ENCODE results near the gene PSMB9.

Gene PSMB9

DNA sequence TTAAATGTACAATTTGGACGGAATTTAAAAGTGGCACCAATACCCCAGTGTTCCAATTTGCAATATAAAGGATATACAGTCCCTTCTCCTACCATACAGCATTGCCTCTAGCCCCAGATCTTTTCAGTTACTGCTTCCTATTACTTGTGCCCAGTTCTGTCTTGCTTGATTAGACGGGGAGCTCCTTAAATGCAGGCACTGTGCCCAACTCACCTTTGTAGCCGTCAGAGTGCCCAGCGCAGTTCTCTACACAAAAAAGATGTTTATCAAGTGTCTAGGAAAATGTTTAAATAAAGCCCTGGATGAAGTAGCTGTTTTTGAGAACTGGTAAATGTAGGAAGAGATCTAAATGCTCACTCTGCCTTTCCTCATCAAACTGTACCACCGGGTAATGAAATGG, 23.1 kb upstream of the PSMB9 start:
- TF ChIP-seq, protein P1, sequence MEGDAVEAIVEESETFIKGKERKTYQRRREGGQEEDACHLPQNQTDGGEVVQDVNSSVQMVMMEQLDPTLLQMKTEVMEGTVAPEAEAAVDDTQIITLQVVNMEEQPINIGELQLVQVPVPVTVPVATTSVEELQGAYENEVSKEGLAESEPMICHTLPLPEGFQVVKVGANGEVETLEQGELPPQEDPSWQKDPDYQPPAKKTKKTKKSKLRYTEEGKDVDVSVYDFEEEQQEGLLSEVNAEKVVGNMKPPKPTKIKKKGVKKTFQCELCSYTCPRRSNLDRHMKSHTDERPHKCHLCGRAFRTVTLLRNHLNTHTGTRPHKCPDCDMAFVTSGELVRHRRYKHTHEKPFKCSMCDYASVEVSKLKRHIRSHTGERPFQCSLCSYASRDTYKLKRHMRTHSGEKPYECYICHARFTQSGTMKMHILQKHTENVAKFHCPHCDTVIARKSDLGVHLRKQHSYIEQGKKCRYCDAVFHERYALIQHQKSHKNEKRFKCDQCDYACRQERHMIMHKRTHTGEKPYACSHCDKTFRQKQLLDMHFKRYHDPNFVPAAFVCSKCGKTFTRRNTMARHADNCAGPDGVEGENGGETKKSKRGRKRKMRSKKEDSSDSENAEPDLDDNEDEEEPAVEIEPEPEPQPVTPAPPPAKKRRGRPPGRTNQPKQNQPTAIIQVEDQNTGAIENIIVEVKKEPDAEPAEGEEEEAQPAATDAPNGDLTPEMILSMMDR (conservative IDR thresholded peaks at IDR 0.05; ENCODE audit: low read depth, low read length) = no peak
- DNase-seq (ENCODE audit: low read depth) = no peak
- H3K4me3 ChIP-seq (ENCODE audit: low read length) = no peak overlapping the region

GRCh38 chr6:32832535-32832934, 21.5 kb upstream of the PSMB9 start:
- H3K4me3 ChIP-seq (ENCODE audit: low read length) = no peak overlapping the region
- TF ChIP-seq, protein P1 (conservative IDR thresholded peaks at IDR 0.05; ENCODE audit: low read depth, low read length) = no peak
- DNase-seq (ENCODE audit: low read depth) = no peak

DNA sequence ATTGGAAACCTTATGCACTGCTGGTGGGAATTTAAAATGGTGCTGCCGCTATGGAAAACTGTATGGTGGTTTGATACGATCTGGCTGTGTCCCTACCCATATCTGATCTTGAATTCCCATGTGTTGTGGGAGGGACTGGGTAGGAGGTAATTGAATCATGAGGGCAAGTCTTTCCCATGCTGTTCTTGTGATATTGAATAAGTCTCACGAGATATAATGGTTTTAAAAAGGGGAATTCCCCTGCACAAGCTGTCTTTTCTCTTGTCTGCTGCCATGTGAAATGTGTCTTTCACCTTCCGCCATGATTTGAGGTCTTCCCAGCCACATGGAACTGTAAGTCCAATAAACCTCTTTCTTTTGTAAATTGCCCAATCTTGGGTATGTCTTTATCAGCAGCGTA, 20.3 kb upstream of the PSMB9 start:
- DNase-seq (ENCODE audit: low read depth) = no peak
- no peak overlapping the region for H3K4me3 ChIP-seq (ENCODE audit: low read length)
- TF ChIP-seq, protein P1 (conservative IDR thresholded peaks at IDR 0.05; ENCODE audit: low read depth, low read length) = no peak

- DNase-seq (ENCODE audit: low read depth) = no peak
- H3K4me3 ChIP-seq (ENCODE audit: low read length) = no peak overlapping the region
- TF ChIP-seq, protein P1 (conservative IDR thresholded peaks at IDR 0.05; ENCODE audit: low read depth, low read length) = no peak
Measured at GRCh38 chr6:32835167-32835893, 18.7 kb upstream of the PSMB9 start.

- no peak overlapping the region for H3K4me3 ChIP-seq (ENCODE audit: low read length)
- TF ChIP-seq, protein P1 (conservative IDR thresholded peaks at IDR 0.05; ENCODE audit: low read depth, low read length) = no peak
- DNase-seq (ENCODE audit: low read depth) = no peak
Measured at GRCh38 chr6:32836873-32837272, 17.1 kb upstream of the PSMB9 start.

- no peak for DNase-seq (ENCODE audit: low read depth)
- TF ChIP-seq, protein P1 (conservative IDR thresholded peaks at IDR 0.05; ENCODE audit: low read depth, low read length) = no peak
Measured at GRCh38 chr6:32837651-32838113, 16.3 kb upstream of the PSMB9 start.

More at GRCh38 chr6:32837651-32838113, 16.3 kb upstream of the PSMB9 start:
- peak overlapping the region; percentile 85 for H3K4me3 ChIP-seq (ENCODE audit: low read length)
